ENCODE results near the gene DCP2.

Gene DCP2

DNA sequence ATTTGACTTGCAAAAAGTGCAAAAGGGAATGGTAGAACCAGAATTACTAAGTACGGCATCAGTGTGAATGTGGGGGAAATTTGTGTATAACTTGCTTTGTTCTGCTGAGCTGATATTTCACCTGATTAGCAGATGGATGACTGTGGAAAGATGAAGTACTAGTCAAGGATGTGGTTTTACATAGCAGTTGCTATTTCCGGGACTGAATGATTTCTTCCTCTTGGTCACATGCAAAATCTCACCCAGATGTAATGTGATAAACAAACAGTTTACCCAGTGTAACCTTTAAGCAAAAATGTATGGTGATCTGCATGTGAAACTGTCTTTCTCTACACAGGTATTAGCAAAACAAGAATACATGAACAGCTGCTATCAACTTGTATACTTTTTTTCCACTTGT lies 46.1 kb downstream of the DCP2 start:
- no peak for DNase-seq (ENCODE audit: low spot score)

- no peak for DNase-seq (ENCODE audit: low spot score)
Observed at GRCh38 chr5:113024076-113024697, 47.6 kb downstream of the DCP2 start.

DNA sequence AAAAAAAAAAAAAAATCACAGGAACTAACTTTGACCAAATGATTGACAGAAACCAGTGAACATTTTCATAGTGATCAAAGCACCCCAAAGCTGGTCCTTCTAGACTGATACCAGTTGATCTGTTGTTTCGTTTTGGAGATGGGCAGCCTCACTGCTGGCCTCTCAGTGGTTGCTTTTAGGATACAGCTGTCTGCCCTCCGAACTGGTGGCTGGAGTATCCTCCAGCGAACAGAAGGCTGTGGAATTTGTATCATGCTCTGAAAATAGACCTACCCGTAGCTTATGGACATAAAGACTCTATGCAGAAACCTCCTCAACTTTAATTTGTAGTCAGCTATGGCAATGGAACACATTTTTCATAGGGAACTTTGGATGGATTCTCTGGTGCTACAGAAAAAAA lies 49.0 kb downstream of the DCP2 start:
- no peak for DNase-seq (ENCODE audit: low spot score)

GRCh38 chr5:113026211-113026610 lies 49.6 kb downstream of the DCP2 start:
- DNase-seq (ENCODE audit: low spot score): no peak

DNA sequence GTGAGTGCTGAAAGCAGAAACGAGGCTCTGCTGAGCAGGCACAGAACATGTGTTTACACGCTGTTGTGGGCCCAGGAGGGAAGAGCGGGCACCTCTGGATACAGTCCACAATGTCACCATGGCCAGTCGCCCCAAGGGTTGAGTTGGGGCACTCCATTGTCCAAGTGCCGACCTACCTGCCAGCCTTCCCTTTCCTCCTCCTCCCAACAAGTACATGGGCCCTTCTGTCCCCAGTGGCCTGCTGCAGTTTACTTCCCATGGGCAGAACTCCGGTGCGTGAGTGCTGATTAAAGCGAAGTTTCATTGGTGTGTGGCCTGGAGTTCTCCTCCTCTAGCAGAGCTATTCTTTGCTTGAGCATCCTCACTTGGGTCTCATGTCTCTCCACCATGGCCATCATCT lies 50.4 kb downstream of the DCP2 start:
- DNase-seq (ENCODE audit: low spot score): no peak

GRCh38 chr5:113027431-113027830 lies 50.8 kb downstream of the DCP2 start:
- no peak for DNase-seq (ENCODE audit: low spot score)

DNA sequence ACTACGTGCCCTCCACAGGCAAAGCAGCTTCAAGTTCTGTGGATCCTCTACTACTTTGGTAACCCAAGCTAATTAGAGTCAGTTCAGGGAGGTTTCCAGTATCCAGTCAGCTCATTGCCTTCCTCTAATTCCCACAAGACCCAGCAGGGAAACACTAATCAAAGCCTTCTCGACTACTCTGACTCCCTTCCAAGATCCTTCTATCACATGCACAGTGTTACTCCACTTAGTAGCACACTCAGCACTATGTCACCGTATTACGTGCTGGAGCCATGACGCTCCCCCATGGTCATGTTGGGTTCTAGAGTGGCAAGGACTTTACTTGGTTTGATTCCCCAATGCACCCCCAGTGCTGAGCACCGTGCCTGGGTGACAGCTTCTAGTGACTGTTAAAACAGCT lies 53.0 kb downstream of the DCP2 start:
- no peak for DNase-seq (ENCODE audit: low spot score)

GRCh38 chr5:113031104-113031503 lies 54.5 kb downstream of the DCP2 start:
- DNase-seq (ENCODE audit: low spot score): no peak

- no peak for DNase-seq (ENCODE audit: low spot score)
Observed at GRCh38 chr5:113031557-113031956, 55.0 kb downstream of the DCP2 start.

DNA sequence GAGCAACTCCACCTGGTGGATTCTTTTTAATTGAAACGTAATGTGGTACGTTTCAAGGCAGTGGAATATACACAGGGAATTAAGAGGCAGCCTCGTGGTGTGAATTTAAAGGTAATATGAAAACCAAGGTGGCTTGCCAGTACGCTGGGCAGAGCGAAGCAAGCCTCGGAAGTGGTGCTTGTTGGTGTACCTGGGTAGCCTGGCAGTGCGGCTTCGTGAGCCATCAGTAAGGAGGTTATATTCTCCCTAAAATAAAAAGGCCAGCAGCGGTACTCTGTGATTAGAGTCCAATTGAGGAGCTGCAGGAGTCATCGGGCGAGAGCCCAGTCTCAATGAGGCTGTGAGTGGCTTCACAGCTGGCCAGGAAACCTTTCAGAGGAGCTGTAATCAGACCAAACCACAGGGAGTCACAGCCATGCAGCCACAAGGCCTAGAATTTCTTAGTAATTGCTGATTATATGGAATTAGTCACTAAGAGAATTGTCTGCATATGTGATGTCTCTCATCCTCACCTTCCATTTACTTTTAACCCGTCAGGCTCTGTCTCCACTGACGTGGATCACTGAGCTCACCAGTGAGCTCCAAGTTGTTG lies 57.7 kb downstream of the DCP2 start:
- DNase-seq (ENCODE audit: low spot score): no peak

GRCh38 chr5:113035096-113035495 lies 58.5 kb downstream of the DCP2 start:
- no peak for DNase-seq (ENCODE audit: low spot score)

- no peak for DNase-seq (ENCODE audit: low spot score)
Observed at GRCh38 chr5:113036321-113036720, 59.7 kb downstream of the DCP2 start.

DNA sequence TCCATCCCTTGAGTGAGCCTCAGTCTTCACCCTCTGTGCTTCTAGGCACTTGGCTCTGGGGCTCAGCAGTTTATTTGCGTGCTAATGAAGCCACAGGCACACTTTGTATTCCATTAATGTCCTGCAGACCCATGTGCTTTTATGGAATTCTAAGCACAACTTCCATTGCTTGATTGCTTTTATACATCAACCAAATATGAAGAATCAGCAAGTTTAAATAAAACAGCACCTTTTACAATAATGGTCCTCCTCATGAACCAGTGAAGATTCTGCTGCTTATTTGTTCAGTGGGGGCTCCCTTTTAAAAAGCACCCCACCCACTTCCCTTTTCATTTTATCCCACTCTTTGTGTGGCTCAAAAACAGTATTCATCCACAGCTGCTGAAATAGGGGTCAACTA lies 60.2 kb downstream of the DCP2 start:
- no peak for DNase-seq (ENCODE audit: low spot score)

DNA sequence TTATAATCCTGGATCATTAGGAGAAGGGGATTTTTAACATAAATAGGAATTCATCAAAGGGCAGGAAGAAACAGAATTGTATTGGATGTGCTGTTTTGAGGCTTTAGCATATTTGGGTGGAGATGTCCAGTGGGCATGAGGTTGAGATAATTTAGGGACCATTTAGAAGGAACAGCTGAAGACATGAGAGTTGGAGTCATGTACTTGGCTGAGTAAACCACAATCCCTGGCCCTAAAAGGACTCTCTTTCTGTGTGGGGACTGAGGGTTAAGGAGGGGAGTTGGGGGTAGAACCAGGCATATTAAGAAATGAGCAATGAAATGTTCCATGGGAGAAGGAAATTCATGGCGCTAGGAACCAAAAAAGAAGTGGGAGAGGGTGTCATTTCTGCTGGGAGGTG lies 61.5 kb downstream of the DCP2 start:
- DNase-seq (ENCODE audit: low spot score): no peak

GRCh38 chr5:113038714-113039113 lies 62.1 kb downstream of the DCP2 start:
- DNase-seq (ENCODE audit: low spot score): no peak

- no peak for DNase-seq (ENCODE audit: low spot score)
Observed at GRCh38 chr5:113039229-113039933, 62.8 kb downstream of the DCP2 start.

- no peak for DNase-seq (ENCODE audit: low spot score)
Observed at GRCh38 chr5:113039934-113040285, 63.3 kb downstream of the DCP2 start.

DNA sequence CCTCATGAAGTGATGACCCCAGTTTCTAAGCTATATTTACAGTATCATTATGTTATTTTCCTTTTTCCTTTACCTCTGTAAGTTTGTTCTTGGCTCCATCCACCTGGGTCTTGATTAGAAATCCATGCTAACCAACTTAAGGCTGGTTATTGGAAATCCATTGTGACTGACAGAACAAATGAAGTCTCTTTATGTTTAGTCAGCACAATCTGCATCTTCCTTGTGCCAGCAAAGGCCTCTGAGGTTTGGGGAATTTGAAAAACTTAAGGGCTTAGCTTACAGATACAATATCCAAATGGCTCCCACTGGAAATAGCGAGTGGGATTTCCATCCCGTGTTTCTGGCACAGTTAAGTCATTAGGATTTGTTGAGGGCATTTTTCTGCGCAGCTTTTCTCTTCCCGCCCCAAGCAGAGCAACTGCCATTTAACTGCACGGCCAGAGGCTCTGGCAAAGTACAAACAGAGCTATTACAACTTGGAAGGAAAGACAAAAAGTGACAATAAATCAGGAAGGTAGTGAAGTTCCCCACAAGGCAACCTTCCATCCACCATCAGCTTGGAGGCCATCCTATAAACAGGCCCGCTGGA lies 64.2 kb downstream of the DCP2 start:
- DNase-seq (ENCODE audit: low spot score): no peak

GRCh38 chr5:113042491-113043243 lies 66.1 kb downstream of the DCP2 start:
- no peak for DNase-seq (ENCODE audit: low spot score)

GRCh38 chr5:113043491-113043931 lies 66.9 kb downstream of the DCP2 start:
- DNase-seq (ENCODE audit: low spot score): no peak

- no peak for DNase-seq (ENCODE audit: low spot score)
Observed at GRCh38 chr5:113044776-113045465, 68.3 kb downstream of the DCP2 start.

DNA sequence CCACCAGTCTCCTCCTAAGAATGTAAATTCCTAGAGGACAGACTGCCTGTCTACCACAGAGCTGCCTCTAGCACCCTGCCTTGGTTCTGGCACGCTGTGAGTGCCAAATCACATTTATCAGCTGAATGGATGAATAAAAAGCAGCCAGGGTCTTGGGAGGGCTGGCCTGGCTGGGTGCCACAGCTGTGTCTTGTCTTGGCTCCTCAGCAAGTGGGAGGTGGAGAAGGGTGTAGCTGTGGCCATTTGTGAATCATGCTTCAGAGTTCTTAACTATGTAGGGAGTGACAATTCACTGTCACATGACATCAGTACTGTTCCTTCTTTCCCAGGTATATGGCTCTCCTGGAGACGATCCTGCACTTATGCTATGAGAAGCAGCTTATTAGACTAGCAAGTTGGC lies 70.6 kb downstream of the DCP2 start:
- DNase-seq (ENCODE audit: low spot score): no peak

Data from HuH-7 (cell line).